B cell (primary cell): Measurements from ENCODE around the gene FBXO11. TPM values are rescaled to one million over a fixed set of nuclear protein-coding genes. Genes with fewer than 3 reads are reported as not detected.

Source experiments
- ATAC-seq: fragments of 200-7000 bp; cut with Tn5 transposase; one replicate; pipeline ENCODE4 v1.10.0; 2021; ENCODE audit warnings: low read depth, mild to moderate bottlenecking, moderate number of reproducible peaks, moderate library complexity
- CTCF ChIA-PET: fragments of 350-600 bp; sonication (Branson Sonifier 250); formaldehyde crosslinking; loops from one replicate; lab custom pipeline; 2021; ENCODE audit warnings: antibody characterized with exemption, inconsistent platforms; lab: Charles Lee
- POLR2A ChIA-PET: fragments of 350-600 bp; sonication (Branson Sonifier 250); formaldehyde crosslinking; loops from one replicate; lab custom pipeline; 2021; ENCODE audit warnings: antibody characterized with exemption; lab: Charles Lee
- DNase-seq: peaks from one replicate; pipeline ENCODE4 v3.0.0; 2013
- H2AFZ ChIP-seq: 2 replicates; pipeline ENCODE4 v1.6.1; 2012; ENCODE audit warnings: mild to moderate bottlenecking, low read depth, low read length; ENCODE audit not compliant: insufficient read depth, poor library complexity, severe bottlenecking
- H3K27ac ChIP-seq, 2 donors: 1 replicate in 1 of 2; 2 replicates in 1 of 2; pipeline ENCODE4 v1.5.1; 2012 to 2013; ENCODE audit warnings: low read length in 2 of 2, mild to moderate bottlenecking in 2 of 2, moderate library complexity in 1 of 2
- H3K27me3 ChIP-seq, 4 experiments: fragments of 200-600 bp in 1 of 4; sonication (generic) in 1 of 4; replicated peaks in 1 of 4; 1 replicate in 2 of 4; 2 replicates in 2 of 4; pipeline versions ENCODE4 v1.6.1 to v1.7.0; 2013 to 2016; ENCODE audit warnings: low read length in 3 of 4, mild to moderate bottlenecking in 2 of 4, mixed read lengths in 1 of 4, moderate library complexity in 1 of 4; ENCODE audit not compliant: insufficient read depth in 4 of 4, control insufficient read depth in 3 of 4; ENCODE audit errors: control extremely low read depth in 1 of 4
- H3K36me3 ChIP-seq, 2 experiments: replicated peaks in 1 of 2; 1 replicate in 1 of 2; 2 replicates in 1 of 2; pipeline versions ENCODE4 v1.6.1 to v1.7.1; 2013; ENCODE audit warnings: low read length in 1 of 2; ENCODE audit not compliant: insufficient read depth in 2 of 2, control insufficient read depth in 1 of 2; ENCODE audit errors: control extremely low read depth in 1 of 2, extremely low read depth in 1 of 2
- H3K4me1 ChIP-seq, 2 donors: fragments of 200-600 bp in 1 of 2; sonication (generic) in 1 of 2; 1 replicate in 1 of 2; 2 replicates in 1 of 2; pipeline versions ENCODE4 v1.5.1 to v1.6.1; 2013 to 2017; ENCODE audit warnings: low read length in 2 of 2; ENCODE audit not compliant: control insufficient read depth in 2 of 2, insufficient read depth in 2 of 2
- H3K4me2 ChIP-seq: replicated peaks from 2 replicates; pipeline ENCODE3; 2012; ENCODE audit warnings: mild to moderate bottlenecking, low read depth, low read length; ENCODE audit not compliant: poor library complexity, severe bottlenecking
- H3K4me3 ChIP-seq, 5 experiments: fragments of 200-600 bp in 1 of 5; sonication (generic) in 1 of 5; 1 replicate in 3 of 5; 2 replicates in 2 of 5; pipeline versions ENCODE4 v1.5.1 to v1.7.0; 2011 to 2016; ENCODE audit warnings: low read length in 4 of 5, mild to moderate bottlenecking in 4 of 5, low read depth in 2 of 5, control low read depth in 1 of 5, moderate library complexity in 1 of 5; ENCODE audit not compliant: insufficient read depth in 1 of 5; ENCODE audit errors: control extremely low read depth in 1 of 5, extremely low read depth in 1 of 5
- H3K79me2 ChIP-seq: fragments of 200-600 bp; sonication (generic); one replicate; pipeline ENCODE4 v1.6.0; 2016; ENCODE audit warnings: low read length; ENCODE audit not compliant: control insufficient read depth, insufficient read depth
- H3K9ac ChIP-seq: fragments of 200-600 bp; sonication (generic); 2 replicates; pipeline ENCODE4 v1.6.1; 2017; ENCODE audit warnings: mild to moderate bottlenecking, low read length, moderate library complexity
- H3K9me3 ChIP-seq, 3 donors: one replicate each; pipeline versions ENCODE4 v1.6.1 to v1.7.1; 2013; ENCODE audit warnings: low read length in 2 of 3; ENCODE audit not compliant: control insufficient read depth in 2 of 3, insufficient read depth in 1 of 3; ENCODE audit errors: control extremely low read depth in 1 of 3
- H4K20me1 ChIP-seq: 2 replicates; pipeline ENCODE4 v1.6.0; 2012; ENCODE audit warnings: mild to moderate bottlenecking, low read length; ENCODE audit not compliant: insufficient read depth, control insufficient read depth, poor library complexity, severe bottlenecking
- H3K27ac Mint-ChIP-seq: one replicate; pipeline ENCODE4 v1.8.0; 2021; ENCODE audit warnings: mixed read lengths
- H3K27me3 Mint-ChIP-seq: one replicate; pipeline ENCODE4 v1.8.0; 2021; ENCODE audit warnings: mixed read lengths
- H3K4me1 Mint-ChIP-seq: one replicate; pipeline ENCODE4 v1.8.0; 2021; ENCODE audit warnings: mixed read lengths
- H3K4me3 Mint-ChIP-seq: one replicate; pipeline ENCODE4 v1.8.0; 2021; ENCODE audit warnings: mixed read lengths
- H3K9me3 Mint-ChIP-seq: one replicate; pipeline ENCODE4 v1.8.0; 2022; ENCODE audit warnings: mixed read lengths; ENCODE audit not compliant: insufficient read depth
- EZH2 ChIP-seq: IDR thresholded peaks from 2 replicates; pipeline ENCODE4 v1.6.1; 2012; ENCODE audit warnings: borderline replicate concordance, low read depth, mild to moderate bottlenecking, moderate library complexity, low read length; ENCODE audit not compliant: insufficient read depth, poor library complexity, severe bottlenecking
- WGBS: methylation state at CpG from one replicate; pipeline ENCODE4 v1.1.5; 2013; ENCODE audit warnings: missing lambda C conversion rate; ENCODE audit not compliant: insufficient coverage; 5-methylcytosine and 5-hydroxymethylcytosine counted together
- intact Hi-C: fragments of 100-400 bp; cut with micrococcal nuclease; formaldehyde crosslinking; loops from one replicate; pipeline ENCODE4 v1.10.0; 2022
- polyA plus RNA-seq: library from polyadenylated mRNA; depleted of rRNA; stranded (reverse); fragments of >200 nt; gene quantifications from 2 replicates; pipeline ENCODE4 v1.2.3, GENCODE V29; 2012
- total RNA-seq, 2 donors: library from RNA; stranded (reverse); fragments of 120-200 nt in 1 of 2; gene quantifications; 1 replicate in 1 of 2; 2 replicates in 1 of 2; pipeline versions ENCODE4 v1.2.3 to v1.2.4, GENCODE V29; 2013 to 2022
- TF ChIP-seq, protein P1 (sequence below): fragments of 200-600 bp; IDR thresholded peaks from one replicate; pipeline ENCODE4 v1.8.0; 2022; ENCODE audit warnings: antibody characterized with exemption, mild to moderate bottlenecking

The FBXO11 gene
- total and polyA plus RNA-seq, 2 donors (not counting 1 experiment from before 2014, with no cell fraction given) = 42.6 to 107 TPM

GRCh38 chr2:47772343-47772742 is 134.0 kb downstream of the FBXO11 start:
- H3K4me1 Mint-ChIP-seq = peaks cover 4% of the 10 kb centered on the region
- Histone ChIP-seq H4K20me1 (no peaks in the 10 kb centered on the region), H3K4me1 (peaks cover 4 to 9% of the 10 kb centered on the region in 2 donors), H2AFZ (no peak overlapping the region), H3K4me2 (no peak overlapping the region), H3K9me3 (peaks cover 0 to 4% (median 0%) of the 10 kb centered on the region in 3 donors), H3K27ac (no peak overlapping the region), H3K79me2 (no peaks in the 10 kb centered on the region), H3K4me3 (no peak overlapping the region), H3K36me3 (no peaks in the 10 kb centered on the region), H3K9ac (no peak overlapping the region), H3K27me3 (peaks cover 0 to 5% (median 0%) of the 10 kb centered on the region in 4 experiments)
- CTCF ChIA-PET = interaction anchor here (1.3 kb wide), 1 partner anchor 437 kb away, joined by 3 read pairs; no protein-coding TSS in a partner anchor
- no peak overlapping the region for H3K4me3 Mint-ChIP-seq
- no peak for DNase-seq
- no peaks in the 10 kb centered on the region for H3K27me3 Mint-ChIP-seq
- POLR2A ChIA-PET = no interaction called here
- H3K9me3 Mint-ChIP-seq = no peaks in the 10 kb centered on the region
- 100% methylated on average over 2 of the region's 2 CpGs for WGBS
- no peak overlapping the region for H3K27ac Mint-ChIP-seq
- ATAC-seq = no peak
- intact Hi-C loops = no loop called here
- TF ChIP-seq, protein P1, sequence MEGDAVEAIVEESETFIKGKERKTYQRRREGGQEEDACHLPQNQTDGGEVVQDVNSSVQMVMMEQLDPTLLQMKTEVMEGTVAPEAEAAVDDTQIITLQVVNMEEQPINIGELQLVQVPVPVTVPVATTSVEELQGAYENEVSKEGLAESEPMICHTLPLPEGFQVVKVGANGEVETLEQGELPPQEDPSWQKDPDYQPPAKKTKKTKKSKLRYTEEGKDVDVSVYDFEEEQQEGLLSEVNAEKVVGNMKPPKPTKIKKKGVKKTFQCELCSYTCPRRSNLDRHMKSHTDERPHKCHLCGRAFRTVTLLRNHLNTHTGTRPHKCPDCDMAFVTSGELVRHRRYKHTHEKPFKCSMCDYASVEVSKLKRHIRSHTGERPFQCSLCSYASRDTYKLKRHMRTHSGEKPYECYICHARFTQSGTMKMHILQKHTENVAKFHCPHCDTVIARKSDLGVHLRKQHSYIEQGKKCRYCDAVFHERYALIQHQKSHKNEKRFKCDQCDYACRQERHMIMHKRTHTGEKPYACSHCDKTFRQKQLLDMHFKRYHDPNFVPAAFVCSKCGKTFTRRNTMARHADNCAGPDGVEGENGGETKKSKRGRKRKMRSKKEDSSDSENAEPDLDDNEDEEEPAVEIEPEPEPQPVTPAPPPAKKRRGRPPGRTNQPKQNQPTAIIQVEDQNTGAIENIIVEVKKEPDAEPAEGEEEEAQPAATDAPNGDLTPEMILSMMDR = no peak
- no peak for TF ChIP-seq EZH2

GRCh38 chr2:47771211-47771610 is 135.1 kb downstream of the FBXO11 start:
- no peak for DNase-seq
- H3K27me3 Mint-ChIP-seq = no peaks in the 10 kb centered on the region
- Histone ChIP-seq H3K27ac (no peak overlapping the region), H3K79me2 (no peaks in the 10 kb centered on the region), H3K9me3 (peaks cover 0 to 4% (median 0%) of the 10 kb centered on the region in 3 donors), H3K4me3 (no peak overlapping the region), H3K27me3 (peaks cover 0 to 5% (median 0%) of the 10 kb centered on the region in 4 experiments), H3K4me2 (no peak overlapping the region), H3K36me3 (no peaks in the 10 kb centered on the region), H3K9ac (no peak overlapping the region), H4K20me1 (no peaks in the 10 kb centered on the region), H2AFZ (no peak overlapping the region), H3K4me1 (peaks cover 4 to 9% of the 10 kb centered on the region in 2 donors)
- CTCF ChIA-PET = interaction anchor here (0.6 to 9.0 kb wide), 3 partner anchors 248 to 436 kb away, joined by 3 to 170 read pairs (median 3); no protein-coding TSS in a partner anchor
- ATAC-seq = no peak
- TF ChIP-seq, protein P1 = no peak
- no peak for TF ChIP-seq EZH2
- H3K27ac Mint-ChIP-seq = no peak overlapping the region
- no peak overlapping the region for H3K4me3 Mint-ChIP-seq
- intact Hi-C loops = no loop called here
- POLR2A ChIA-PET = interaction anchor here (0.6 kb wide), 1 partner anchor 1073 kb away, joined by 4 read pairs; no protein-coding TSS in a partner anchor
- H3K4me1 Mint-ChIP-seq = peaks cover 4% of the 10 kb centered on the region
- H3K9me3 Mint-ChIP-seq = no peaks in the 10 kb centered on the region
